LNCAP (cell line): Measurements from ENCODE around the gene TMEM25.

ENCODE experiments used
- CTCF ChIP-seq: fragments of 450-650 bp; IDR thresholded peaks from 2 replicates; pipeline ENCODE4 v1.5.1; 2017; ENCODE audit warnings: mild to moderate bottlenecking

The TMEM25 gene

GRCh38 chr11:118526688-118527087 lies 4.3 kb upstream of the TMEM25 start:
- TF ChIP-seq CTCF: no peak

GRCh38 chr11:118527109-118527508 lies 3.9 kb upstream of the TMEM25 start, which contains the start of gene TTC36:
Gene TTC36, plus strand, starts transcription at chr11:118527474. Its CDS starts 21 bp downstream, at chr11:118527495.
- TF ChIP-seq CTCF: no peak

- TF ChIP-seq CTCF: no peak
These were observed 2.5 kb upstream of the TMEM25 start for GRCh38 chr11:118528511-118528910.

GRCh38 chr11:118529584-118530175 lies 1.3 kb upstream of the TMEM25 start:
- TF ChIP-seq CTCF: no peak

GRCh38 chr11:118530180-118530682 lies 761 bp upstream of the TMEM25 start:
- no peak for TF ChIP-seq CTCF

- TF ChIP-seq CTCF: no peak
These were observed 649 bp downstream of the TMEM25 start for GRCh38 chr11:118531597-118532084.

- no peak for TF ChIP-seq CTCF
These were observed 1.1 kb downstream of the TMEM25 start for GRCh38 chr11:118532091-118532490.
